Renal pelvis (tissue), 12 donors: ENCODE data around the gene F11. TPM values are rescaled to one million over a fixed set of nuclear protein-coding genes. Genes with fewer than 3 reads are reported as not detected.
"Not testable (repeated sequence)": the region's sequence is repeated elsewhere in the genome, so short reads cannot be mapped to it uniquely, and the experiment has no call there.

ENCODE experiments used
- DNase-seq: peaks from one replicate; pipeline ENCODE4 v3.0.0-alpha.2; 2013
- long read RNA-seq, 16 experiments: transcript quantifications; one replicate each; lab custom pipeline, GENCODE V29; 2026
- polyA plus RNA-seq, 3 donors: library from polyadenylated mRNA; unstranded; fragments of 120-200 nt; gene quantifications; one replicate each; pipeline ENCODE4 v1.2.1, GENCODE V29; 2013; ENCODE audit not compliant: insufficient read length in 3 of 3

Gene F11
- polyA plus RNA-seq: 1 to 10 TPM; 1.9 to 5.1 (median 3.7) TPM
- long read RNA-seq, donor 1: 0 reads
- long read RNA-seq, donor 2: 0 reads
- long read RNA-seq, donor 3: 0 reads
- long read RNA-seq, donor 4: 0 reads
- long read RNA-seq, donor 5: 0 reads
- long read RNA-seq, donor 6, partial matches to known transcripts: 0 of 1 reads
- long read RNA-seq, donor 6, other reads (novel, unspliced or antisense): 0 of 1 reads
- long read RNA-seq, donor 7: 0 reads
- long read RNA-seq, donor 8, partial matches to known transcripts: 0 of 2 reads
- long read RNA-seq, donor 8, other reads (novel, unspliced or antisense): 0 of 2 reads
- long read RNA-seq, donor 9: 0 reads
- long read RNA-seq, donor 10: 0 reads
- long read RNA-seq, donor 11, partial matches to known transcripts: 0 of 1 reads
- long read RNA-seq, donor 11, other reads (novel, unspliced or antisense): 0 of 1 reads
- long read RNA-seq, donor 12, partial matches to known transcripts: 0 of 1 reads
- long read RNA-seq, donor 12, other reads (novel, unspliced or antisense): 0 of 1 reads
- long read RNA-seq, donor 13: 0 reads
- long read RNA-seq, donor 14: 0 reads
- long read RNA-seq, donor 15, partial matches to known transcripts: 0 of 1 reads
- long read RNA-seq, donor 15, other reads (novel, unspliced or antisense): 0 of 1 reads
- long read RNA-seq, donor 16: 0 reads

- no peak for DNase-seq
These were observed at the start of gene F11 for GRCh38 chr4:186265683-186266652. Gene F11 (plus strand): TSS chr4:186266189. CDS start chr4:186267137, 948 bp downstream.

GRCh38 chr4:186216465-186217024 is 49.4 kb upstream of the F11 start:
- DNase-seq: no peak

GRCh38 chr4:186217733-186218293 is 48.2 kb upstream of the F11 start:
- DNase-seq: no peak

- no peak for DNase-seq
These were observed 44.4 kb upstream of the F11 start for GRCh38 chr4:186221624-186222023.

GRCh38 chr4:186225848-186226247 is 40.1 kb upstream of the F11 start:
- DNase-seq: no peak

- DNase-seq: no peak
These were observed 39.3 kb upstream of the F11 start for GRCh38 chr4:186226521-186227189.

GRCh38 chr4:186227221-186227620 is 38.8 kb upstream of the F11 start, which contains the start of gene KLKB1:
Gene KLKB1 (plus strand): TSS chr4:186227507. CDS start chr4:186228196, 689 bp downstream.
- DNase-seq: no peak

GRCh38 chr4:186227744-186228513 is 38.1 kb upstream of the F11 start:
- DNase-seq: no peak

GRCh38 chr4:186228514-186228894 is 37.5 kb upstream of the F11 start:
- no peak for DNase-seq

- no peak for DNase-seq
These were observed 31.6 kb upstream of the F11 start for GRCh38 chr4:186234367-186234766.

- no peak for DNase-seq
These were observed 29.9 kb upstream of the F11 start for GRCh38 chr4:186236126-186236525.

- DNase-seq: no peak
These were observed 25.5 kb upstream of the F11 start for GRCh38 chr4:186240452-186240847.

- DNase-seq: no peak
These were observed 25.0 kb upstream of the F11 start for GRCh38 chr4:186240848-186241491.

- no peak for DNase-seq
These were observed 24.4 kb upstream of the F11 start for GRCh38 chr4:186241616-186242015.

GRCh38 chr4:186242031-186242430 is 24.0 kb upstream of the F11 start:
- not testable (repeated sequence) for DNase-seq

GRCh38 chr4:186243331-186243730 is 22.7 kb upstream of the F11 start:
- DNase-seq: no peak

GRCh38 chr4:186244835-186245234 is 21.2 kb upstream of the F11 start:
- DNase-seq: no peak

- DNase-seq: not testable (repeated sequence)
These were observed 18.8 kb upstream of the F11 start for GRCh38 chr4:186247062-186247752.

GRCh38 chr4:186248643-186249042 is 17.3 kb upstream of the F11 start:
- DNase-seq: no peak
